SK-N-SH (cell line): ENCODE data around the gene PCDHGC5. TPM values are rescaled to one million over a fixed set of nuclear protein-coding genes. Genes with fewer than 3 reads are reported as not detected.
A peak's percentile ranks its signal among the peaks of the same experiment; 100 is the strongest.

ENCODE experiments used
- CTCF ChIA-PET: fragments of 300-600, 350-600 bp; formaldehyde crosslinking; extraction: SDS; loops from one replicate; lab custom pipeline; 2021; lab: Yijun Ruan, JAX
- POLR2A ChIA-PET: fragments of 350-600 bp; sonication (Branson Sonifier 250); formaldehyde crosslinking; extraction: SDS; loops from one replicate; lab custom pipeline; 2020; ENCODE audit warnings: antibody characterized with exemption, inconsistent platforms; lab: Yijun Ruan, JAX
- DNase-seq: peaks from one replicate; pipeline ENCODE4 v3.0.0; 2012
- H2AFZ ChIP-seq: fragments of 200-600 bp; sonication (generic); 2 replicates; pipeline ENCODE4 v1.8.1; 2016; ENCODE audit warnings: antibody characterized with exemption, mild to moderate bottlenecking, low read depth
- H3F3A ChIP-seq: fragments of 200-600 bp; sonication (generic); replicated peaks from 2 replicates; pipeline ENCODE3; 2016; ENCODE audit warnings: antibody characterized with exemption, mild to moderate bottlenecking; ENCODE audit not compliant: insufficient read depth
- H3K27ac ChIP-seq, 2 experiments: fragments of 200-500 bp in 1 of 2; fragments of 200-600 bp in 1 of 2; sonication (Bioruptor generic) in 1 of 2; sonication (generic), shearing (Covaris generic) in 1 of 2; 2 replicates each; pipeline versions ENCODE4 v1.5.1 to v1.6.1; 2014 to 2016; ENCODE audit warnings: low read depth in 2 of 2, inconsistent platforms in 1 of 2, low read length in 1 of 2, mild to moderate bottlenecking in 1 of 2, mixed read lengths in 1 of 2
- H3K27me3 ChIP-seq: fragments of 200-600 bp; sonication (generic), shearing (Covaris generic); 2 replicates; pipeline ENCODE4 v1.6.1; 2016; ENCODE audit warnings: mixed run types; ENCODE audit not compliant: insufficient read depth
- H3K36me3 ChIP-seq, 2 experiments: fragments of 200-500 bp in 1 of 2; fragments of 200-600 bp in 1 of 2; sonication (Bioruptor generic) in 1 of 2; sonication (generic) in 1 of 2; replicated peaks in 1 of 2; 2 replicates each; pipeline versions ENCODE3 to v1.5.1; 2014 to 2016; ENCODE audit warnings: low read length in 1 of 2, mild to moderate bottlenecking in 1 of 2; ENCODE audit not compliant: insufficient read depth in 2 of 2, control insufficient read depth in 1 of 2
- H3K4me1 ChIP-seq, 2 experiments: fragments of 200-500 bp in 1 of 2; fragments of 200-600 bp in 1 of 2; sonication (Bioruptor generic) in 1 of 2; sonication (generic), shearing (Covaris generic) in 1 of 2; 2 replicates each; pipeline versions ENCODE4 v1.5.1 to v1.6.1; 2014 to 2016; ENCODE audit warnings: low read depth in 1 of 2, low read length in 1 of 2, mixed run types in 1 of 2; ENCODE audit not compliant: insufficient read depth in 2 of 2, control insufficient read depth in 1 of 2
- H3K4me2 ChIP-seq: fragments of 200-600 bp; sonication (generic), shearing (Covaris generic); 2 replicates; pipeline ENCODE4 v1.6.1; 2017; ENCODE audit warnings: mixed run types
- H3K4me3 ChIP-seq, 2 experiments: fragments of 200-500 bp in 1 of 2; fragments of 200-600 bp in 1 of 2; sonication (Bioruptor generic) in 1 of 2; sonication (generic), shearing (Covaris generic) in 1 of 2; 2 replicates each; pipeline versions ENCODE4 v1.5.1 to v1.8.1; 2014 to 2016; ENCODE audit warnings: low read depth in 2 of 2, inconsistent platforms in 1 of 2, low read length in 1 of 2, mild to moderate bottlenecking in 1 of 2, mixed read lengths in 1 of 2, moderate library complexity in 1 of 2
- H3K79me2 ChIP-seq: fragments of 200-600 bp; sonication (generic); 2 replicates; pipeline ENCODE4 v1.8.1; 2017; ENCODE audit warnings: mild to moderate bottlenecking; ENCODE audit not compliant: insufficient read depth
- H3K9ac ChIP-seq: fragments of 200-600 bp; sonication (generic); 2 replicates; pipeline ENCODE4 v1.6.1; 2017; ENCODE audit warnings: mixed run types
- H3K9me2 ChIP-seq: fragments of 200-600 bp; sonication (generic); 2 replicates; pipeline ENCODE4 v1.6.1; 2017; ENCODE audit warnings: mixed run types
- H3K9me3 ChIP-seq: fragments of 200-600 bp; sonication (generic); 2 replicates; pipeline ENCODE4 v1.6.1; 2017; ENCODE audit warnings: mixed run types, mild to moderate bottlenecking, moderate library complexity
- H4K20me1 ChIP-seq: fragments of 200-600 bp; sonication (generic); 2 replicates; pipeline ENCODE4 v1.6.1; 2017; ENCODE audit warnings: mild to moderate bottlenecking, mixed run types; ENCODE audit not compliant: insufficient read depth
- CHD2 ChIP-seq: fragments of 150-350 bp; IDR thresholded peaks from 2 replicates; pipeline ENCODE4 v1.6.1; 2018; ENCODE audit warnings: low read length; ENCODE audit not compliant: partially characterized antibody
- ELF1 ChIP-seq: IDR thresholded peaks from 2 replicates; pipeline ENCODE4 v1.4.0; 2012
- EP300 ChIP-seq, 2 experiments: IDR thresholded peaks; 2 replicates each; pipeline versions ENCODE4 v1.4.0 to v1.6.1; 2012; ENCODE audit warnings: borderline replicate concordance in 1 of 2, low read depth in 1 of 2, low read length in 1 of 2
- EZH2phosphoT487 ChIP-seq: fragments of 200-600 bp; sonication (generic); IDR thresholded peaks from 2 replicates; pipeline ENCODE4 v1.6.1; 2017; ENCODE audit warnings: low read depth, mixed run types, mild to moderate bottlenecking, antibody characterized with exemption, moderate library complexity, borderline replicate concordance
- FOXM1 ChIP-seq: IDR thresholded peaks from 2 replicates; pipeline ENCODE4 v1.4.0; 2012; ENCODE audit warnings: low read depth, mild to moderate bottlenecking
- GATA2 ChIP-seq: sonication (generic); formaldehyde crosslinking; IDR thresholded peaks from 2 replicates; pipeline ENCODE4 v1.5.0; 2020; ENCODE audit warnings: mild to moderate bottlenecking, missing genetic modification reagents
- JUND ChIP-seq: IDR thresholded peaks from 2 replicates; pipeline ENCODE4 v1.4.0; 2012
- MEF2A ChIP-seq: IDR thresholded peaks from 2 replicates; pipeline ENCODE4 v1.4.0; 2012; ENCODE audit warnings: low read depth, borderline replicate concordance
- NFIC ChIP-seq: IDR thresholded peaks from 2 replicates; pipeline ENCODE4 v1.4.0; 2012; ENCODE audit warnings: borderline replicate concordance
- NRF1 ChIP-seq: IDR thresholded peaks from 2 replicates; pipeline ENCODE4 v1.6.1; 2012; ENCODE audit warnings: low read depth, mild to moderate bottlenecking, low read length
- POLR2AphosphoS5 ChIP-seq: IDR thresholded peaks from 2 replicates; pipeline ENCODE4 v1.6.1; 2012; ENCODE audit warnings: low read depth, low read length
- RCOR1 ChIP-seq: fragments of 150-350 bp; IDR thresholded peaks from 2 replicates; pipeline ENCODE4 v1.6.1; 2017; ENCODE audit warnings: antibody characterized with exemption, low read length
- RXRA ChIP-seq: IDR thresholded peaks from 2 replicates; pipeline ENCODE4 v1.4.0; 2012; ENCODE audit warnings: low read depth, mild to moderate bottlenecking, borderline replicate concordance
- TAF1 ChIP-seq: IDR thresholded peaks from 2 replicates; pipeline ENCODE4 v1.6.1; 2012; ENCODE audit warnings: low read depth, mild to moderate bottlenecking, low read length, moderate library complexity, borderline replicate concordance
- TEAD4 ChIP-seq: IDR thresholded peaks from 2 replicates; pipeline ENCODE4 v1.4.0; 2012; ENCODE audit warnings: mild to moderate bottlenecking, borderline replicate concordance; ENCODE audit not compliant: insufficient read depth
- YY1 ChIP-seq: IDR thresholded peaks from 2 replicates; pipeline ENCODE4 v1.4.0; 2012; ENCODE audit warnings: low read depth, mild to moderate bottlenecking
- WGBS: methylation state at CpG from one replicate; pipeline ENCODE4 v1.1.6; 2017; ENCODE audit warnings: low lambda C conversion rate; 5-methylcytosine and 5-hydroxymethylcytosine counted together
- polyA plus RNA-seq, 3 experiments: library from polyadenylated mRNA; depleted of rRNA; stranded (reverse); fragments of >200 nt; gene quantifications; 2 replicates each; pipeline ENCODE4 v1.2.3, GENCODE V29; 2012
- TF ChIP-seq, protein P1 (sequence below): IDR thresholded peaks from 2 replicates; pipeline ENCODE4 v1.4.0; 2012; ENCODE audit warnings: low read depth
- TF ChIP-seq, protein P2 (sequence below): fragments of 200-600 bp; sonication (generic); IDR thresholded peaks from 2 replicates; pipeline ENCODE4 v1.6.1; 2017; ENCODE audit warnings: antibody characterized with exemption, mild to moderate bottlenecking, moderate library complexity
- TF ChIP-seq, protein P3 (sequence below): fragments of 150-350 bp; IDR thresholded peaks from 2 replicates; pipeline ENCODE4 v1.6.1; 2017; ENCODE audit warnings: antibody characterized with exemption, low read length, low read depth, borderline replicate concordance

The PCDHGC5 gene
- polyA plus RNA-seq, 1 of the 3 experiments (the other 2 are of a cell fraction), result 2.0 TPM

DNA sequence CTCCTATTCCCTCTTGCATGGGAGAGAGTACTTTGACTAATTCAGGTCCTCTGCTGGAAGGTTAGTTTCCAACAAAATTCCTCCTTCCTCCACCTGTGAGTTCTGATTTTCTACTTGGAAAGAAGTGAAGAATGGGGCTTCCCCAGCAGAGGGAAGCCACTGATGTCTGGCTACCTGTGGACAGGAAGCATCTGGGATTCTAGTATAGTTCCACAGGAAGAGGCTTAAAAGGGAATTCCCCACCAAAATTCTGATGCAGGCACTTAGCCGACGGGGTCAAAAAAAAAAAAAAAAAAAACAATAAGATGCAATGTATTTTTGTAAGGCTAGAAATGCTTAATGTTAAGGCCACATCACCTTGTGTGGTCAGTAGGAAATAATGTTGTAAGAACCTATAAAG is 33.4 kb downstream of the PCDHGC5 start (continued):
- TF ChIP-seq EP300 (IDR thresholded peaks at IDR 0.05; ENCODE audit: borderline replicate concordance in 1 of 2, low read depth in 1 of 2, low read length in 1 of 2) (no peak), FOXM1 (no peak), CHD2 (no peak), RCOR1 (no peak), MEF2A (no peak)

DNA sequence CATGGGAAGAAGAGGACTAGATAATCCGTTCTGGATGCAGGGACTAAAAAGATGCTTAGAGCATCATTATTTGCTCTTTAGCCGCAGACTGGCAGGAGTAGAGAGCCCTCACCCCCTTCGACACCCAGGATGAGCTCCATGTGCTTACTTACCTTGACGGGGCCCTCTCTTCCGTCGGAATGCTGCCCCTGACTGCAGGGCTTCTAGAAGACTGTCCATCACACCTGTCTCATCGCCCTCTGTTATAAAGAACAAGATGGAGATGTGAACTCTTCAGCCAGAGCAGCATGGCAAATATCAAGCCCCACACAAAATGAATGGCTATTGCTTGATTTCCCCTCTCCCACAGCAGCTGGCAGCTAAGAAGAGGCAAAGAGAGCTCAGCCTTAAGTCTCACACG is 35.1 kb downstream of the PCDHGC5 start:
- Histone ChIP-seq H3K27me3 (no peaks in the 10 kb centered on the region), H3K27ac (peak overlapping the region; percentile 99 to 100), H3K9me3 (no peaks in the 10 kb centered on the region), H3K79me2 (peaks cover 18% of the 10 kb centered on the region), H3K9me2 (no peaks in the 10 kb centered on the region), H4K20me1 (no peaks in the 10 kb centered on the region), H3K4me3 (0 out of 4 replicates have a peak overlapping the region, but pooled peaks of 1 of the 2 experiments have one; percentile 52), H3K9ac (peak overlapping the region; percentile 36; the same call in 1 of the 2 replicates), H2AFZ (no peak overlapping the region), H3K36me3 (peaks cover 21 to 37% of the 10 kb centered on the region in 2 experiments), H3K4me2 (peak overlapping the region; percentile 85), H3K4me1 (peaks cover 32 to 61% of the 10 kb centered on the region in 2 experiments), H3F3A (peaks cover 58% of the 10 kb centered on the region)
- WGBS, result 96% methylated on average over 8 of the region's 8 CpGs
- CTCF ChIA-PET, result interaction anchor here (0.7 to 13.1 kb wide), 50 partner anchors 10 to 307 kb away, joined by 3 to 191 read pairs (median 4); partner anchors contain the start of genes PCDHB14, PCDHGA10, PCDHGA11 and PCDHGA2
- no peak for DNase-seq
- no peak for TF ChIP-seq POLR2AphosphoS5
- TF ChIP-seq JUND, result no peak
- TF ChIP-seq CHD2, result no peak
- no peak for TF ChIP-seq TAF1
- no peak for TF ChIP-seq RXRA
- TF ChIP-seq, protein P1, sequence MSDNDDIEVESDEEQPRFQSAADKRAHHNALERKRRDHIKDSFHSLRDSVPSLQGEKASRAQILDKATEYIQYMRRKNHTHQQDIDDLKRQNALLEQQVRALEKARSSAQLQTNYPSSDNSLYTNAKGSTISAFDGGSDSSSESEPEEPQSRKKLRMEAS, result no peak
- no peak for TF ChIP-seq NRF1
- no peak for TF ChIP-seq ELF1
- TF ChIP-seq GATA2 (CRISPR knock-in tag), result no peak
- no peak for TF ChIP-seq TEAD4
- POLR2A ChIA-PET, result interaction anchor here (0.8 to 1.8 kb wide), 9 partner anchors 9 to 106 kb away, joined by 3 to 7 read pairs (median 6); partner anchors contain the start of genes PCDHGB7, PCDHGC3 and PCDHGC4

DNA sequence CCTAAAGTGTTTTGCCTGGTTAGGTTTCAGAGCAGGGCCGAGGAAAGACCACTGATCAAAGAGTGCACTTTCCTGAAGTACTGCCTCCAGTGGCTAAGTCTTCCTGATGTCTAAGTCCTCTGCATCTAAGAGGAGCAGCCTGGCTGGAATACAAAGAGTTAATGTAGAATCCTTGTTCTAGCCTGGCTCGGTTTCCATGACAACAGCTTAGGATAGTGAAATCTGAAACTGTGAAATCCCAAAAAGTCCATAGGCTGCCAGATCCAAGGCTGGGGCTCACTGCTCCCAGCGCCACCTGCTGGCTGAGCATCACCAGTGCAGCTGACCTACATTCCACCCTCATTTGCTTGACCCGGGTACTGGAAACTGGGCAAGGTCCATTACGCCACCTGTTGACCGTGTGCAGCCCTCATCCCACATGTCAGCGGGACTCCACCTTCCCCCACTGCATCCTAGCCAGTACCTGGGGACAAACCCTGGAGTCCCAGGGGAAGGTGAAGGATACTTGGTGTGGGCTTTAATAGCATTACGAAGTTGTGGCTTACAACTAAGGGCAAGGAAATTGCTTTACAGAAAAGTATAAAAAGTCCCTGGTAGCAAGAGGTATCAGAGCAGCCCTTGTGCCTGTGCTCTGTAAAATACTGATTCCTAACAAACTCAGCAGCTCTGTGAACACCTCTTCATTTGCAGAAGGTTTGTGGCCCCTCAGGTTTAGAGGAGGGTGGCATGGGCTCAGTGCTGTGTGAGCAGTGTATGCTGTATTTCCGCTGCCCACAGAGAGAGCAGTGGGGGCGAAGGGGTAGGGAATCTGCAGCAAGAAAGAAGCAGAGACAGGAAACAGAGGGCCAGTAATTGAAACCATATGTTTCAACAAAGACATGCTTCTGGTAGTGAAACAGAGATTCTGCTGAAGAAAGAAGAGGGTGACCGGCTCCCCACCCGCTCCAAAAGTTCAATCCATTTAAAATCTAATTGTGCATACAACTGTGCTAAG is 36.0 kb downstream of the PCDHGC5 start:
- H2AFZ ChIP-seq, result peak overlapping the region; percentile 45; the same call in 1 of the 2 replicates
- peak overlapping the region; percentile 66; the same call in 1 of the 2 replicates for H3K9ac ChIP-seq
- peak overlapping the region; percentile 85 for H3K4me2 ChIP-seq
- no peaks in the 10 kb centered on the region for H3K27me3 ChIP-seq
- DNase-seq, result peak; percentile 79
- POLR2A ChIA-PET, result interaction anchor here (0.8 to 1.8 kb wide), 10 partner anchors 10 to 107 kb away, joined by 3 to 7 read pairs (median 6); partner anchors contain the start of genes PCDHGB7, PCDHGC3 and PCDHGC4
- H3K9me3 ChIP-seq, result no peaks in the 10 kb centered on the region
- peaks cover 36 to 70% of the 10 kb centered on the region in 2 experiments for H3K4me1 ChIP-seq
- no peaks in the 10 kb centered on the region for H3K9me2 ChIP-seq
- peak overlapping the region; percentile 99 to 100 for H3K27ac ChIP-seq
- H4K20me1 ChIP-seq, result no peaks in the 10 kb centered on the region
- WGBS, result 13% methylated on average over 9 of the region's 12 CpGs
- peaks cover 63% of the 10 kb centered on the region for H3F3A ChIP-seq
- H3K36me3 ChIP-seq, result peaks cover 14 to 28% of the 10 kb centered on the region in 2 experiments
- peaks cover 14% of the 10 kb centered on the region for H3K79me2 ChIP-seq
- H3K4me3 ChIP-seq, result peak overlapping the region; percentile 23 to 52; a peak in 3 of 4 replicates
- CTCF ChIA-PET, result interaction anchor here (0.6 to 13.1 kb wide), 55 partner anchors 9 to 338 kb away, joined by 3 to 191 read pairs (median 4); partner anchors contain the start of genes PCDHB14, PCDHGA10, PCDHGA11 and PCDHGA2
- TF ChIP-seq, protein P1, result peak; percentile 73
- TF ChIP-seq CHD2 (peak; percentile 82), MEF2A (0 out of 2 replicates have a peak, but pooled peaks have one; percentile 11), JUND (0 out of 2 replicates have a peak, but pooled peaks have one; percentile 20), RXRA (peak; percentile 90), RCOR1 (peak; percentile 76), POLR2AphosphoS5 (peak; percentile 60; the same call in 1 of the 2 replicates), EZH2phosphoT487 (no peak), NFIC (peak; percentile 82), YY1 (no peak)
- TF ChIP-seq, protein P2, sequence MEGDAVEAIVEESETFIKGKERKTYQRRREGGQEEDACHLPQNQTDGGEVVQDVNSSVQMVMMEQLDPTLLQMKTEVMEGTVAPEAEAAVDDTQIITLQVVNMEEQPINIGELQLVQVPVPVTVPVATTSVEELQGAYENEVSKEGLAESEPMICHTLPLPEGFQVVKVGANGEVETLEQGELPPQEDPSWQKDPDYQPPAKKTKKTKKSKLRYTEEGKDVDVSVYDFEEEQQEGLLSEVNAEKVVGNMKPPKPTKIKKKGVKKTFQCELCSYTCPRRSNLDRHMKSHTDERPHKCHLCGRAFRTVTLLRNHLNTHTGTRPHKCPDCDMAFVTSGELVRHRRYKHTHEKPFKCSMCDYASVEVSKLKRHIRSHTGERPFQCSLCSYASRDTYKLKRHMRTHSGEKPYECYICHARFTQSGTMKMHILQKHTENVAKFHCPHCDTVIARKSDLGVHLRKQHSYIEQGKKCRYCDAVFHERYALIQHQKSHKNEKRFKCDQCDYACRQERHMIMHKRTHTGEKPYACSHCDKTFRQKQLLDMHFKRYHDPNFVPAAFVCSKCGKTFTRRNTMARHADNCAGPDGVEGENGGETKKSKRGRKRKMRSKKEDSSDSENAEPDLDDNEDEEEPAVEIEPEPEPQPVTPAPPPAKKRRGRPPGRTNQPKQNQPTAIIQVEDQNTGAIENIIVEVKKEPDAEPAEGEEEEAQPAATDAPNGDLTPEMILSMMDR, result peak; percentile 100
- TF ChIP-seq, protein P3, sequence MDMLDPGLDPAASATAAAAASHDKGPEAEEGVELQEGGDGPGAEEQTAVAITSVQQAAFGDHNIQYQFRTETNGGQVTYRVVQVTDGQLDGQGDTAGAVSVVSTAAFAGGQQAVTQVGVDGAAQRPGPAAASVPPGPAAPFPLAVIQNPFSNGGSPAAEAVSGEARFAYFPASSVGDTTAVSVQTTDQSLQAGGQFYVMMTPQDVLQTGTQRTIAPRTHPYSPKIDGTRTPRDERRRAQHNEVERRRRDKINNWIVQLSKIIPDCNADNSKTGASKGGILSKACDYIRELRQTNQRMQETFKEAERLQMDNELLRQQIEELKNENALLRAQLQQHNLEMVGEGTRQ, result no peak
